HG03571 (cell line): ENCODE data around the gene EMID1.

Experiments
- ATAC-seq: cut with Tn5 transposase; IDR thresholded peaks from one replicate; pipeline ENCODE4 v1.9.1; 2021; ENCODE audit not compliant: unreplicated experiment

The EMID1 gene

DNA sequence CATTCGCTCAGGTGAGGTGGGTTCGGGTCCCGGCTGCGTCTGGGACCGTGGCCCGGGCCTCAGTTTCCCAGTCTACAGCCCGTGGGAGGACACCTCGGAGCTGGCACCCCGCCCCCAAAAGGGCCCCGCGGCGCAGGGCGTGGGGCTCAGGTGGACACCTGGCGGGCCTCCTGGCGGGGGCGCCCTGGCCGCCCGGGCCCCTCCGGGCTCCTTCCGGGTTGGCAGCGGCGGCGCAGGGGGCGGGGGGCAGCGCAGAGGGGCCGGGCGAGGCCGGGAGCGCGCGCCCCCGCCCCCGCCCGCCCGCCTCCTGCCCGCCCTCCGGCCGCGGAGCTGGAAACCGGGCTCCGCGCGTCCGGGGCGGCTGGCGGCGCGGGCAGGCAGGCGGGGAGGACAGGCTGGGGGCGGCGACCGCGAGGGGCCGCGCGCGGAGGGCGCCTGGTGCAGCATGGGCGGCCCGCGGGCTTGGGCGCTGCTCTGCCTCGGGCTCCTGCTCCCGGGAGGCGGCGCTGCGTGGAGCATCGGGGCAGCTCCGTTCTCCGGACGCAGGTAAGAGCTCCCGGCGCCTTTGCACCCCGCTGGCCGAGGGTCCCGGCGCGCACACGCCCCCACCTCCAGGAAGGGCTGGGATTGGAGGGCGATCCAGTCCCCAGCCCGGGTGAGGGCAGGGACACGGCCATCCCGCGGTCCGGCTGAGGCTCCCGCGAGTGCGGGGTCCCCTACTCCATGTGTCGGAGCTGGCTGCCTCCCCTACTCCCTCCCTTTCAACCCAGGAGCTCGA, at the start of gene EMID1:
TSS of gene EMID1 (plus strand) at position 303 of the 778 bp plus-strand sequence. CDS start at position 446, 143 bp downstream.
- no peak for ATAC-seq

DNA sequence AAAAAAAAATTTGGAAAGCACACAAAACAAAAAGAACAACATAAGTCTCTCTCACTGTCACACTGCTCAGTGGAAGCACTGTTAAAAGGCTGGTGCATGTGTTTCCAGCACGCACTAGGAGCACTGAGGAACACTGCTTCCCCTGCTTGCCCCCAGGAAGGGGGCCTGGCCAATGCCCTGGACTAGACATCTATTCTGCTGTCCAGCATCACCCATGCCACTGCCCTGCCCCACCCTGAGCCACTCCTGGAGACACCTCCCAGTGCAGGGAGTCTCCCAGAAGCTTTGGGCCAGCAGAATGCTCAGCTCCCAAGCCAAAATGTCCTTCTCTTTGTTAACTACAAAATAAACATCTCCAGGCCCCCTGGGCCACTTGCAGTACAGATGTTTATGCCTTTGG, 49.7 kb upstream of the EMID1 start:
- no peak for ATAC-seq

DNA sequence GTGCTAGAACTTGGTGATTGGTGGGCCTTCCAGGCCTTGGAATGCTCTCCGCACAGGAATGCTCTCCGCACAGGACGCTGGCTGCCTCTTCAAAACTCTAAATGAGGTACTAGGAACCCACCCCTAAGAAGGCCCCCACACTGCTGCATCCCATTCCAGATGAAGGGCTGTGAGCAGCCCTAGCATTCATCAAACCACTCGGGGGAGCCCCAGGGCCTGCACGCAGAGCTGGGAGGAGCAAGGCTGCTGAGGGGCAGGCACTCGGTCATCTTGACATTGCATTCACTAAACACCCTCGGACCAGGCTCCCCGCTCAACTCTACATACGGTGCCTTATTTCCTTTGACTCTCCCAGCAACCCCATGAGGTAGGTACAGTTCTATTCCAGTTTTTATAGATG, 49.2 kb upstream of the EMID1 start:
- ATAC-seq = no peak

DNA sequence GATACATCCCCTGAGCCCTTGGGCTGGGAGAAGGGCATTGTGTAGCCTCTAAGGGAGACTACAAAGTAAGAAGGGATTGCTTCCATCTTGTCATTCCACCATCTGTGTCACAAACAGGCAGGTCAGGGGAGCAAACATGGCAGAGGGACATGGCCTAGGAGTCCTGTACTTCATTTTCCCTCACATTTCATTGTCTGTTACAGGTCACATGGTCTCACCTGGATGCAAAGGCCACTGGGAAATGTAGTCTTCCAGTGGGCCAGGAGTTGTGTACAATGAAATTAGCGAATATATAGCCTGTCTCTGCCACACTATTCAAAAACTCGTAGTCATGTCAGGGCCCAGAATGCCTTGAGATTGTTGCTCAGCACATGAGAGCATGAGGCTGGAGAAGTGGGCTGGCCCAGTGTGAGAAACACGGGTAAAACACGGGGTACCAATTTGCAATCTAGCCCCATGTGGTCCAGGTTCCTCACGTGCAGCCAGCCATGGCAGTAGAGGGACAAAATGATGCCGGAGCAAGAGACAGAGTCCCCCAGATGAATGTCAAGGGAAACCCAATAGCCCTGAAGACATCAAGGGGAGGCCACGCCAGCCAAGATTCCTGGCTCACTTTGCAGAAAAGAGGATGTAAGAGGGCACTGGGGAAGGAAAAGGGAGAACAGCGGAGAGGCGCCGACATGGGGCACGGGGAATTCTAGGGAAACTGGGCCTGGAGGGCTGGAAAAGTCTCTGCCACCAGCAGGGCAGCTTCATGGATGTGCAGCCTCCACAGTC, 47.7 kb upstream of the EMID1 start:
- no peak for ATAC-seq

- ATAC-seq = no peak
Measured at GRCh38 chr22:29158546-29158945, 47.1 kb upstream of the EMID1 start.

- ATAC-seq = no peak
Measured at GRCh38 chr22:29163808-29164207, 41.9 kb upstream of the EMID1 start.

GRCh38 chr22:29165321-29166060, 40.2 kb upstream of the EMID1 start:
- no peak for ATAC-seq

- no peak for ATAC-seq
Measured at GRCh38 chr22:29166180-29166579, 39.5 kb upstream of the EMID1 start.

DNA sequence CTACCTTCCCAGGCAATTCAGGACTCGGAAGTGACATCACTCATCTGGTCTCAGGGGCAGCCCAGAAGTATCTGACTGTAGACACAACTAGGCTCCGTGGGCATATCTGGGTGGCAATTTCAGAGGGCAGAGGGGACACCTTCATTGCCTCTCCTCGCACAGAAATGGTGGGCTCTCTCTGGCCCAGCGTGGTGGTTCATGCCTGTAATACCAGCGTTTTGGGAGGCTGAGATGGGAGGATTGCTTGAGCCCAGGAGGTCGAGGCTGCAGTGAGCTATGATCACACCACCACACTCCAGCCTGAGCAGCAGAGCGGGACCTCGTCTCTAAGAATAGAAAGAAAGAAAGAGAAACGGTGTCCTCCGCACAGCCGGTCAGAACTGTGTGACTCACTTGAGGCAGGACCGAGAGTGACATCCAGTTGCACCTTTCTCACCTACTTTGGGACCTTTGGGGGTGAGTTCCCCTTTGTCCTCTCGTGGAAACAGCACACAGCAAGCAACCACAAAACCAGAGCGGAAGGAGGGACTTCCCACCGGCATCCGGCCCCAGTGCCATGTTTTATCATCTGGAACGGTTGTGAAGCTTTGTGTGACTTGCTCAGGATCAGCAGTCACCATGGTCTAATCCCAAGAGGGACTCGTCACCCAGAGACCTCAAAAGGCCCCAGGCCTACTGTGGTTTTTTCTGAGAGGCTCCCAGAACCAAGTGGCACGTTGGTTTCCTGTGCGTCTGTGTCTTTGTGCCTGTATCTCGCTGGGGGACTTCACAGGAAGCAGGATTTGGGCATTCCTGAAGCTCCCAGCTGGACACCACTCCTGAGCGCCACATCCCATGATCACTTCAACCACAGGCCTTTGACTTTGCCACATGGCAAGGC, 38.4 kb upstream of the EMID1 start:
- ATAC-seq = peak; percentile 85

DNA sequence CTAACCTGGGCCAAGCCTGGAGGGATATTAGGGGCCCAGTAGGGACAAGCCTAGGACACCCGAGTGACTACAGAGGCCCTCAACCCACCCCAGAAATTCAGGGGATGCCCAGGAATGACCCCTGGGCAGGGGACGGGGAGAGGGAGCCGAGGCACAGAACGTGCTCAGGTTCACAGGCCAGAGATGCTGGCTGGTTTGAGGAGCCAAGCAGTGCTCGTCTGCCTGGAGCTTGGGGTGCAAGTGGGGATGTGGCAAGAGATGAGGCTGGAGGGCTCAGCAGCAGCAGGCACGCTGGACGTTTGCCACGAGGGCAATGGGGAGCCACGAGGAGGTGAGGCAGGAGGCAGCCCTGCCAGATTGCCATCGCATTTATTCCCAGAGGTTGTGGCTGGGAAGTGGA, 34.0 kb upstream of the EMID1 start:
- no peak for ATAC-seq

DNA sequence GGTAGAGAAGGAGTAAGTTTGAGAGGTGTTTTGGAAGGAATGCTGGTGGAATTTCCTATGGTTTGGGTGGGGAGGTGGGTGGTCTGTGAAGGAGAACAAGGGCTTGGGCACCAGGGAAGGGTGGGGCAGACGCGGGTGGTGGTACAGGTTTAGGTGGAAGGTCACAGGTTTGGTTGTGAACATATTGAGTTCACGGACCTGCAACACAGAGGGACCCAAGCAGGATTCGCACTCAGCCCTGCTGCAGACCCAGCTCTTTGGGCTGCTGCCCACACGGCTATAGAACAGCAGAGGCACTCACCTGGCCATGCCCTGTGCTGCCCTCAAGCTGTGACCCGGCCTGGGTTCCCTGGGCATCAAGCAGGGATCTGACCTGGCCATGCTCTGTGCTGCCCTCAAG, 33.5 kb upstream of the EMID1 start:
- ATAC-seq = no peak

- no peak for ATAC-seq
Measured at GRCh38 chr22:29175312-29175835, 30.3 kb upstream of the EMID1 start.

GRCh38 chr22:29183971-29184848, 21.5 kb upstream of the EMID1 start:
- ATAC-seq = no peak

DNA sequence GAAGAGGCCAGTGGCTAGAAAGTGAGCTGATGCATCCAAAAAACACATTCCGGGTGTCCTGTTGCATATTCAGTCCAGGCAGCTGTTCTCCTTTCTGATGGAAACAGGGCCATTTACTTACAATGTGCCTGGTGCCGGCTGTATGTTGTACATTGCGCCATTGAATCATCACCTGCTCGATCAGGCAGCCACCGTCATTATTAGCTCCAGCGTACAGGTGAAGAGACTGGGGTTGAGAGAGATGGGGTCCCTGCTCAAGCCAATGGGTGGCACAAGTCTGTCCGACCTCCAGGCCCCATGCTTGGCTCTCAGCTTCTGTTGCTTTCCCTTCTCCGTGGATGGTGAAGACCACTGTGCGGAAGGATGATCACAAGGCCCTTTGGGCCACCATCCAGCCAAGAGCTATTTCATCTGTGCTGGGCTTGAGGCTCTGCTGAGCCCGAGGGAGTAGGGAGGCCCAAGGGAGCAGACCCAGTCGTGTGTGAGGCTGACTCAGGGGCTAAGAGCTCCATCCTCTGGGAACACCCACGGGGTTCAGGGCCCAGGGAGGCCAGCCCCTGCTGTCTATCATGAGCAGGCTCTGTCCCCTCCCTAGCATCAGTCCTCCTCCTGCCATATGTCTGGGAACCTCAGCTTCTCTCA, 20.7 kb upstream of the EMID1 start:
- ATAC-seq = no peak

DNA sequence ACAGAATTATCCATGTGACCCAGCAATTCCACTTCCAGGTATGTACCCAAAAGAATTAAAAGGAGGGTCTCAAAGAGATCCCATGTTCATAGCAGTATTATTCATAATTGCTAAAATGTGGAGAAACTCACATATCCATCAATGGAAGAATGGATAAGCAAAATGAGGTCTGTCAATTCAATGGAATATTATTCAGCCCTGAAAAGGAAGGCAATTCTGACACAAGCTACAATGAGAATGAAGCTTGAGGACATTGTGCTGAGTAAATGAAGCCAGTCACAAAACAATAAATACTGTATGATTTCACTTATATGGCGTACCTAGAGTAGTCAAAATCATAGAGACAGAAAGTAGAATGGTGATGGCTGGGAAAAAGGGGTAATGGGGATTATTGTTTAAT, 19.4 kb upstream of the EMID1 start:
- no peak for ATAC-seq

GRCh38 chr22:29187831-29188230, 17.9 kb upstream of the EMID1 start:
- ATAC-seq = no peak

- no peak for ATAC-seq
Measured at GRCh38 chr22:29190051-29190450, 15.6 kb upstream of the EMID1 start.

DNA sequence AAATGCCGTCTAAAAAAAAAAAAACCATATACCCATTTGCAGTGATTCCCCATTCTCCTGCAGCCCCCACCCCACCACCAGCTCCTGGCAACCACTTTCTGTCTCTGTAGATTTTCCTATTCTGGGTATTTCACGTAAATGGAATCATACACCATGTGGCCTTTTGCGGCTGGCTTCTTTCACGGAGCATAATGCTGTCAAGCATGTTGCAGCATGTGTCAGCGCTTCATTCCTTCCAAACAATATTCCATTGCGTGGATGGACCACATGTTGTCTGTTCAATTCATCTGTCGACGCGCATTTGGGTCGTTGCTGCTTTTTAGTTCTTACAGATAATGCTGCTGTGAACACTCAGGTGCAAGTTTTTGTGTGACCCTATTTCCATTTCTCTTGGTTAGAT, 14.8 kb upstream of the EMID1 start:
- ATAC-seq = no peak

- no peak for ATAC-seq
Measured at GRCh38 chr22:29193021-29193420, 12.7 kb upstream of the EMID1 start.
